ENCODE data around the gene DNAJC7.
"Not testable (repeated sequence)": the region's sequence is repeated elsewhere in the genome, so short reads cannot be mapped to it uniquely, and the experiment has no call there.

Gene DNAJC7

GRCh38 chr17:42040818-42041217 is 23.6 kb upstream of the DNAJC7 start:
- no peak for DNase-seq

DNA sequence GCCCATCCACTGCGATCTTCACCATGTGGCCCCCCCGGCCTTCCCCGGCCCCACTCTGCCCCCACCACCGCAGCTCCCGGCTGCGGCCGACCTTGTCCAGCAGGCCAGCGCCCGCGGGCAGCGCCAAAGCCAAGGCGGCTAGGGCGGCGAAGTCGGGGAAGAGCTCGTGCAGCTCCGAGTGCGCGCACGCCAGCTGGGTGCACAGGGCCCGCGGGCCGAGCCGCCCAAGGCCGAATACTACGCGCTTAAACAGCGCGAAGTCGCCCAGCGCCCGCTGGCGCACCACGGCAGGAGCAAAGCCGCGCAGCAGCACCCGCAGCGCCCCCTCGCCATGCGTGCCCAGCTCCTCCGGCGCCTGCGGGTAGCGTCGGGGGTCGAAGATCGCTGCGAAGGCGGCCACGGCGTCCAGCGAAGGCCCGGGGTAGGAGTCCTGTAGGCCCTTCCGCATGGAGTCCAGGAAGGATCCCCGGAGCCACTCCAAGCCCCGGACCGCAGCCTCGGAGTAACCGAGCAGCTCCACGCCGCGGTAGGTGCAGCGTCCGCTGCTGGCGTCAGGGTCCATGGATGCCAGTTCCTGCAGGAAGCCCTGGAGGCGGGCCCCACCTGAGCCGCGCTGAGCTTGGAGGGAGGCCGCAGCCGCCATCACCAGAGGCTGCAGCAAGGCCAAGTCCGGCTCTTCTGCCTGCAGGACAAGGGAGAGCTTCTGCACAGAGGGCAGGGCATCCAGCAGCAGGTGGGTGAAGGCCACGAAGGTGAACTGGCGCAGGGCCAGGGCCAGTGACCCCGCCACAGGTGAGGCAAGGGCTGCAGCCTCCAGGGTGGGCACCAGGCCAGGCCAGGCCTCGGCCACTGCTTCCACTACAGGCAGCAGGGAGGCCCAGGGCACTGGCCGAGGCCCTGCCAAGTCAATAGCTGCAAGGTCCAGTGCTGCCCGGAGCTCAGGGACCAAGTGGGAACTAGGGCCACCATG is 22.8 kb upstream of the DNAJC7 start:
- no peak for DNase-seq

DNA sequence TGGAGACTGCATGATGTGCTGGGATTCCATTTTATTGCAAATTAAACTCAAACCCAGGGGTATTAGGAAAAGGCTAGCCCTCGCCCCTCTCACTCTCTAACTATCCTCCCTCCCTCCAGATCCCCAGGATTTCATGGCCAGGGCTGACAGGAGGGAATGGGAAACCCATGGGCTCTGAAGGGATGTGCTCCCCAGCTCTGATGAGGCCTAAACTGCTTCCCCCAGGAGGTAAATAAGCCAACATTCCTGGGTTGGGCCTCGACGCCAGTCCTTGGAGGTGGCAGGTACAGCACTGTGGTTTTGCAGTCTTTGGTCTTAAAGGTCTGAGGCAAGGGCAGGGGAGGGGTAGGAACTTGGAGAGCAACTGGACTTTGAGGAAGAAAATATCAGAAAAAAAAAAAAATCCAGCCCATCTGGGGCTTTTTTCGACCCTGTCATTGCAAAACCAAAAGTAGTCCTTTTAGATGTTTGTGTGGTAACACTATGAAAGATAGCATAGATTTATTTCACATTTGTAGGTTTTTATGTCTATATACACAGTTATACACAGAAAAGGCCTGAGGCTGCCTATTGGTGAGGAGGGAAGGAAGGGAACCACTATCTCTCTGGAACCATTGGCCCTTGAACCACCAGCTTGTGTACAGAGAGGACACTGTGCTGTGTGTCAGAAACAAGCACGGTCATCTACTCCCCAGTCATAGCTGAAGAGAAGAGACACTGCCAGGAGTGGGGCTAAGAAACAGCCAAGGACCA is 21.2 kb upstream of the DNAJC7 start:
- no peak for DNase-seq

GRCh38 chr17:42034059-42034458 is 16.8 kb upstream of the DNAJC7 start:
- DNase-seq: no peak

GRCh38 chr17:42031584-42031983 is 14.3 kb upstream of the DNAJC7 start:
- DNase-seq: no peak

GRCh38 chr17:42028791-42029127 is 11.5 kb upstream of the DNAJC7 start:
- DNase-seq: no peak

DNA sequence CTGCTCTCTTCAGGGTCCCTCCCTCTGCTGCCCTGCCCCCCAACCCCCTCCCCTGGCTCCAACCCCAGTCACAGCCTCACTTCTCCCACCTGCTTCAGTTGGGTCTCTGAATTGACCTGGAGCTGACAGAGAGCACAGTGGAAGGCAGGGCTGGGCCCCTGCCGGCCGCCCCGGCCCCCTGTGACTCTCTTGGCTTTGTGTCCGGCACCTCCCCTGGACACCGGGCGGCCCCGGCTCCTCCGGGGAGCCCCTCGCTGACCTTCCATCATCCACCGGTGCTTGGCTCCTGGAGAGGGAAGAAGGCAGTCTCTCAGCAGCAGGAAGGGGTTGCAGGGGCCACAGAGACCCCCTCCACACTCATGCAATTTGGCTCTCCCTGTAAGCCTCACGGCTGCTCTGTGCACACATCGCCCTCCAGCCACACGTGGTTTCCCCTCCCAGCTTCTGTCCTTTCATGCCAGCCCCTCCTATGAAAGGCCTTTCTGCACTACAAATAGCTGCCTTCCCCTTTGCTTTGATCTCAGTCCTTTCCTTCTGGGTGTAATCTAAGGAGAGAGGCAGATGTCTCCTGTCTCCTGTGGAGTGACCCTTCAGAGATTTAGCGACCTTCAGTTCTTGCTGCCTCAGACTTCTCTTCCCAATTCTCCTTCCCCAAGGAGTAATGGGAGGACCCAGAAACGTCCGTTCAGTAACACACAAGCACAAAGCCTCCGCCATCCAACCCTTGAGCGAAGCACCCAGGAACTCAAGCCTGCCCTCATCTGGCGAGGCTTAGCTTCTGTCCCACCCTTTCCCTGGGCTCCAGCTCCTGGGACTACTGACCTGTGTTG is 10.9 kb upstream of the DNAJC7 start:
- no peak for DNase-seq

DNA sequence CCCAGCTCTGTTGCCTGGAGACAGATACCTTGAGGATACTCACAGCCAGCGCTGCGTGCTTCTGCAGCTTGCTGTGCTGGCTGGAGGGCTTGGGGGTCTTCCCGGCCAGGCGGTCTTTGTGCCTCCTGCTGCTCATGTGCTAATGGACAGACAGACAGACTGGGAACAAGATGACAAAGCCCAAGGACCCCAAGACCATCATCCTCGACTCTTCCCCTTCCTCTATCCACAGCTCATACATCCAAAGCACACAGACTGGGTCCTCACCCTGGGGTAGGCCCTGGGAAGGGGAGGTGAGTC is 10.3 kb upstream of the DNAJC7 start:
- no peak for DNase-seq

DNA sequence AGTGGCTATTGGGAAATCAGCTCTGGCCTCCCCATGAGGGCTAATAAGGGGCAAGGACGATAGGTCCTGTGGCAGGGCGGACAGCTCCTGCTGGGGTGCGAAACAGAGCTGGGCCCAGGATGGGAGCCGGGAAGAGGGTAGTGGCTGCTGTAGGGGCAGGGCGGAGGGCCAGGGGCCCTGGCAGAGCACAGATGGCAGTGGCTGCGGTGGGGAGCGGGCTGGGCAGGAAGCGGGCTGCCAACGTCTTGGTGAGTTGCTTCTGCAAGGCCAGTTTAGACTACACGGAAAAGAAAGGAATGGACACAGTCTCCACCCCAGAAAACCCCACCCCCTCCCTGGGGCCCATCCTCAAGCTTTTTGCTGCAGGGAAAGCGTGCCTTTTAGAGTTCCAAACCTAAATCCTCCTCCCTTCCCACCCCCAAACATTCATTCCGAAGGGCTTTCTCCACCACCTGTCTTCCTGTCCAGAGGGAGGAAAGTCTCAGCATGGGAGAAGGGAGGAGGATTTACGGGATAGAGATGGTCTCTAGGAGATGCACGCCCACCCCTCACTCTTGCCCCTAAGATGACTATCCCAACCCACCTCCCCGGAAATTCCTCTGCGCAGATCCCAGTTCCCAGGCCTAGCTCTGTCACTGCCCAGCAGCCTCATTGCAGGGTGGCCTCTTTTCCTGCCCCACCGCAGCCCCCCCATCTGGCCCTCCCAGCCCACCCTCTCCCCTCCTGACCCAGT is 9.8 kb upstream of the DNAJC7 start:
- no peak for DNase-seq

- no peak for DNase-seq
These were observed 8.7 kb upstream of the DNAJC7 start for GRCh38 chr17:42025936-42026335.

- DNase-seq: no peak
These were observed 7.9 kb upstream of the DNAJC7 start for GRCh38 chr17:42025191-42025579.

- DNase-seq: no peak
These were observed 6.5 kb upstream of the DNAJC7 start for GRCh38 chr17:42023524-42024349.

- not testable (repeated sequence) for DNase-seq
These were observed 3.6 kb upstream of the DNAJC7 start for GRCh38 chr17:42020845-42021244.

- DNase-seq: peak; percentile 96
These were observed 2.5 kb upstream of the DNAJC7 start, which contains the start of gene NKIRAS2 for GRCh38 chr17:42019509-42020404. Gene NKIRAS2, plus strand, starts transcription at chr17:42020090. Its CDS starts 1,488 bp downstream, at chr17:42021578.

DNA sequence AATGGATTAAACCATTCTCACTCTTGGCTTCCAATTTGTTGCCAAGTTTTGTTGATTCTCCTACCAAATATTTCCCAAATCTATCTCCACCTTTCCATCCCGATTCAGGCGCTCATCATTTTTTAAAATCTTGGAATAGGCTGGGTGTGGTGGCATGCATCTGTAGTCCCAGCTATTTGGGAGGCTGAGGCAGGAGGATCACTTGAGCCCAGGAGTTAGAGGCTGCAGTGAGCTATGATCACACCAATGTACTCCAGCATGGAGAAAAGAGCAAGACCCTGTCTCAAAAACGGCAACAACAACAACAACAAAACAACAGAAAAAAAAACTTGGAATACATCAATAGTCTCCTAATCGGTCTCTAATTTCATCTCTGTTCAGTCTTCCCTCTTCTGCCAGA is 1.7 kb upstream of the DNAJC7 start:
- DNase-seq: no peak

- no peak for DNase-seq
These were observed 1.1 kb upstream of the DNAJC7 start for GRCh38 chr17:42018339-42018738.

GRCh38 chr17:42017866-42018200 is 594 bp upstream of the DNAJC7 start:
- DNase-seq: no peak

- DNase-seq: no peak
These were observed 818 bp downstream of the DNAJC7 start for GRCh38 chr17:42016411-42016831.

DNA sequence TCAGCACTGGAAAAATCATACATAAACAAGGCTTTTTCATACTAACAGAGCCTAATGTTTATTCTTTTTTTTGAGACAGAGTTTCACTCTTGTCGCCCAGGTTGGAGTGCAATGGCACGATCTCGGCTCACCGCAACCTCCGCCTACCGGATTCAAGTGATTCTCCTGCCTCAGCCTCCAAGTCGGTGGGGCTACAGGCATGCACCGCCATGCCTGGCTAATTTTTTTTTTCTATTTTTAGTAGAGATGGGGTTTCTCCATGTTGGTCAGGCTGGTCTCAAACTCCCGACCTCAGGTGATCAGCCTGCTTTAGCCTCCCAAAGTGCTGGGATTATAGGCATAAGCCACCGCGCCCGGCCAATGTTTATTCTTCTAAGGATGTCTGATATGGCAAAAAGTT is 3.5 kb downstream of the DNAJC7 start:
- DNase-seq: not testable (repeated sequence)

DNA sequence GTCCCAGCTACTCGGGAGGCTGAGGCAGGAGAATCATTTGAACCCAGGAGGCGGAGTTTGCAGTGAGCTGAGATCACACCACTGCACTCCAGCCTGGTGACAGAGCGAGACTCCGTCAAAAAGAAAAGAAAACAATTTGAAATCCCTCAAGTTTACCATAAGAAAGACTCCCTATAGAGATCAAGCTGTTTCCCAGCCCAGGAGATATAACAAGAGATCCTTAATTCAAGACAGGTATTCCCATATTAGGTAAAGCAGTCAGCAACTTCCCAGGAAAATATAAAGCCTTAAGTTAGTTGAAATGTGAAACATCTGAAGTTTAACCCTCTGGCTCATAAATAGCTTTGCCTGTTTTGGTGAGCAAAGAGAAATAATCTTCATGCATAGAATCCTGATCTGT is 4.9 kb downstream of the DNAJC7 start:
- DNase-seq: not testable (repeated sequence)
